ENCODE measurements around the gene MORN1. TPM values are rescaled to one million over a fixed set of nuclear protein-coding genes. Genes with fewer than 3 reads are reported as not detected.
A peak's percentile ranks its signal among the peaks of the same experiment; 100 is the strongest.

The MORN1 gene
- total RNA-seq, 1 donor from 2014 or later: 8.4 TPM

DNA sequence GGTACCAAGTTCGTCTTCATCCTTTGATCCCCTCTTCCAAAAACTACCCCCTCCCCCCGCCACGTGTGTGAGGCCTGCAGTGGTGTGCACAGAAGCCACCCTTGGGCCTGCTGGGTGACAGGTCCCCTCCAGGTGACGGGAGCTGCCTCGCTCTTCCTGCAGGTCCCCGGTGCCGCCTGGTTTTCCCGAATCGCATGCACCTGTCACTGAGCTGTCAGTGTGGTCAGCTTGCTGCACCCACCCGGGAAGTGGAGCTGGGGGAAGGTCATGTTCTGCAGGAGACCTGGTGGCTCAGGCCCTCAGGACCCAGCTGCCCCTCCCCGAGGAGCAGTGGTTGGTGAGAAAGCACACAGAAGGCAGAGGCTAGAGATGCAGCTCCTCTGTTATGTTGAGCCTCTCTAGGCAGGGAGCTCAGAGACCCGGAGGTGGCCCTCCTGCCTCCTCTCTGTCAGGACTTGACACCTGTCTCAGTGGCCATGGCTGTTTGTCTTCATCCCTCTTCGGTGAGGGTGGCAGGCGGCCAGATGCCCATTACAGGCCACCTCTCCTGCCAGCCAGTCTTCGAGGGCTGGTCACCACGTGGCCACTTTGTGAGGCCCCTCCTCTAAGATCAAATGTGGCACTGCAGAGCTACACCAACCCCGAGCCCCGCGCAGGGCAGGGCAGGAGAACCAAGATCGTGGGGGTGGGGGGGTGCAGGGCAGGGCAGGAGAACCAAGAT, 102.4 kb downstream of the MORN1 start:
- no peak for ATAC-seq

DNA sequence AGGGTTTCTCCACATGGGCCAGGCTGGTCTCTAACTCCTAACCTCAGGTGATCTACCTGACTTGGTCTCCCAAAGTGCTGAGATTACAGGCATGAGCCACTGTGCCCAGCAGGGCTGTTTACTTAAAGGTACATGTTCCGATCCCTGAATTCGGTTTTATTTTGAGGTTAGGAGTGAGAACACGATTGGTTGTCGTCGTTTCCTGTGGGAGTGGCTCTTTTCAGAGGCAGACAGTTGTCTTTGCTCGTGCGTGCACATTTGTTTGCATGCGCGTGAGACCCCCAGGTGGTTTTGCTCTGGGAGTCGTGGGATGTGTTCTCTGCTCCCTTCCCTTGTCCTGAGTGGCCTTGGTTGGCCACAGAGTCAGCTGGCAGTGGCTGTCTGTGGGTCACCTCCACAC, 103.0 kb downstream of the MORN1 start:
- no peak for ATAC-seq

DNA sequence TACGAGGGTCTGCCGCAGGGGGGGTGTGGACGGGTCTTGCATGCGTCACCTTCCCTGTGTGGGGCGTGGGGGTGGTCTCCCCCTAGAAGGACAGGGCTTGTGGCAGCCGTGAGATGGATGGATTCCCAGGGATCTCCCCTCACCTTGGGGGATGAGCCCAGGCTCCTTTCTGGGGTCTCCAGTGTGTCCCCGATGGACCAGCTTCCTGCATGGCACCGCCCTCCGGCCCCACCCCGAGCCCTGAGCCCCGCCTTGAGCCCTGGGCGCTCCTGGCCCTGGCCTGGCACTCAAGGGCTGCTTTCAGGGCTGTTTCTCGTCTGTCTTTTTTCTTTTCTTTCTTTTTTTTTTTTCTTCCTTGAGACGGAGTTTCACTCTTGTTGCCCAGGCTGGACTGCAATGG, 103.7 kb downstream of the MORN1 start:
- ATAC-seq: no peak

- ATAC-seq: no peak
Measured at GRCh38 chr1:2286923-2287322, 104.4 kb downstream of the MORN1 start.

DNA sequence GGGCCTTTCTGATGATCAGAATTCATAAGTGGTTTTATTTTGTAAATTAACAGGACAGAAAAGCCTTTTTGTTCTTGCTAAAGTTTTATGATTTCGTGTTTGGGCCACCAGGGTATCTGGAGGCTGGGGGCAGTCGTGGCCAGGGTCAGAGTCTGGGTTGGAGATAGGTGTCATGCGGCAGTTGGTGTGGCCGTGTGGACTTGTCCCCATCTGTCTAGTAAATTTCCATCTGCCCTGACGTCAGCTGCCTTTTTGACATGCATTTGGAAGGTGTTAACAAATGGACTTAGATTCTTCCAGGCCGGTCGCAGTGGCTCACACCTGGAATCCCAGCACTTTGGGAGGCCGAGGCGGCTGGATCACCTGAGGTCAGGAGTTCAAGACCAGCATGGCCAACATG, 106.4 kb downstream of the MORN1 start:
- no peak for ATAC-seq

- no peak for ATAC-seq
Measured at GRCh38 chr1:2283991-2284895, 107.1 kb downstream of the MORN1 start.

DNA sequence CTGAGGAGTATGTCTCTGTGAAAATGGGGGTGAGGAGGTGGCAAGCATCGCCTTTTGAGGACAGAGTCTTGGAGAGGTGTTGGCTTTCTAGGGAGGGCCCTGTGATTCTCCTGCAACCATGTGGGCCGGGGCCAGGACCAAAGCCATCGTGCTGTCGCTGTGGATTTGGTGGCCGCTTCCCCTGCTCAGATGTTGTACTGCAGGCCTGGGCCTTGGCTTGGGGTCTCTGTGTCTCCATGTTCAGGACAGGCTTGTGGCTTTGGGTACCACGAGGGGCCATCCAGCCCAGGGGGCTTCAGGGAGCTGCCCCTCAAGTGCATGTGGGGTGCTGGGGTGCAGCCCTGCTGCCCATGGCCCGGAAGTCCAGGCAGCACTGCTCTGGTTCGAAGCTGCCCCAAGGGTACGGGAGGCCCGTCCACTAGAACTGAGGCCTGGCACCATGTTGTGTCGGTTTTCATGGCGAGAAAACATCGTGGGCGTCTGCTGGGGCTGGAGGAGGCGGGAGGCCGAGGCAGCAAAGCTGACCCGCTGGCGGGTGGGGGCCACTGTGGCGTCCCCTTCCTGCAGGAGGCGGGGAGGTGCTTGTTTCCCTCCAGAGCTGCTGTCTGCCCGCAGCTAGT, 107.9 kb downstream of the MORN1 start:
- no peak for ATAC-seq

DNA sequence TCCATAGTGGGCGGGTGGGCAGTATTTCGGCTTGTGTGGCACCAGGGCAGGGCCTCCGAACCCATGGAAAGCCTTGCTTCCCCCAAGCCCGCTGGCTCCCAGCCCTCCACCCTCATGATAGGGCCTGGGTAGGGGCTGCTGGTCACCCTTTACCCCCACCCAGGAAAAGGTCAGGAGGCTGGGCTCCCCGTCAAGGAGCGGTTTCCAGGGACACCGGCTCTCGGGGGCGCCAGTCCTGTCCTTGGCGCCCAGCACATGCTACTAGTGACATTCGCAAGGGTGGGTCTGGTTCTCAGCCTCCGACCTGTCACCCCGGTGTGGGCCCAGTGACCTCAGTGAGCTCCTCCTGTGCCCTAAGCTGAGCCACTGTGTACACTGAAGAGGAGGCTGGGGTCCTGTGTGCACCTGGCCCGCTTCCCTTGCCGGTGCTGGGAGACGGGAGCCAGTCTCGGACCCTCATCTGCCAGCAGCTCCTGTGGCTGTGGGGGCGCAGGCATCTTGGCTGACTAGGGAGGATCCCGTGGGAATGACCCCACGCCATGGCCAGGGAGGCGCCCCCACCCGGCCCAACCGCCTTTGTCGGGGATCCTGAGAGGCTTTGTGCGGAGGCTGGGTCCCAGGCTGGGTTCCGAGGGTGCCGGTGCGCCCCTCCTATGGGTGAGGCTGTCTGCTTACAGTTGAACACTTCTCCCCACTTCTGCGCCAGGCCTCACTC, 108.6 kb downstream of the MORN1 start:
- ATAC-seq: no peak

- ATAC-seq: no peak
Measured at GRCh38 chr1:2279817-2280216, 111.5 kb downstream of the MORN1 start.

DNA sequence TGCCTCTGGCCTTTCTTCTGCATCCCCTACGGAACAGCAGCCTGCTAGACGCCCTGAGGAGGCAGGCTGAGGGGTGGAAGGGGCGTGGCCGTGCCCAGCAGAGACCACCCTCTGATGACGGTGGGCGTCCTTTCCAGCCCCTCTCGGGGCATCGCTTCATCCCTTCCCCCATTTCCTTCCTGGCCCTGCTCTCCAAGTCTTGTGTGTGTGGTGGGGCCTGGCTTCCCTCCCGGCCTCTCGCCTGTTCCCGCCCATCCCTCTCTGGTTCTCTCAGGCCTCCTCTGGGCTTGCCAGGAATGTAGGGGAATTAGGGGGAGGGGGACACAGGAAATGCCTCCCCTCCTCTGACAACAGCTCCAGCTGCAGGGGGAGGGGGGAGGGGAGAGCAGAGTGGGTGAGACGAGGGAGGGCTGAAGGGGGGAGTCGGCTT, 112.1 kb downstream of the MORN1 start:
- peak; percentile 19 for ATAC-seq

GRCh38 chr1:2278591-2279209, 112.7 kb downstream of the MORN1 start:
- ATAC-seq: no peak

DNA sequence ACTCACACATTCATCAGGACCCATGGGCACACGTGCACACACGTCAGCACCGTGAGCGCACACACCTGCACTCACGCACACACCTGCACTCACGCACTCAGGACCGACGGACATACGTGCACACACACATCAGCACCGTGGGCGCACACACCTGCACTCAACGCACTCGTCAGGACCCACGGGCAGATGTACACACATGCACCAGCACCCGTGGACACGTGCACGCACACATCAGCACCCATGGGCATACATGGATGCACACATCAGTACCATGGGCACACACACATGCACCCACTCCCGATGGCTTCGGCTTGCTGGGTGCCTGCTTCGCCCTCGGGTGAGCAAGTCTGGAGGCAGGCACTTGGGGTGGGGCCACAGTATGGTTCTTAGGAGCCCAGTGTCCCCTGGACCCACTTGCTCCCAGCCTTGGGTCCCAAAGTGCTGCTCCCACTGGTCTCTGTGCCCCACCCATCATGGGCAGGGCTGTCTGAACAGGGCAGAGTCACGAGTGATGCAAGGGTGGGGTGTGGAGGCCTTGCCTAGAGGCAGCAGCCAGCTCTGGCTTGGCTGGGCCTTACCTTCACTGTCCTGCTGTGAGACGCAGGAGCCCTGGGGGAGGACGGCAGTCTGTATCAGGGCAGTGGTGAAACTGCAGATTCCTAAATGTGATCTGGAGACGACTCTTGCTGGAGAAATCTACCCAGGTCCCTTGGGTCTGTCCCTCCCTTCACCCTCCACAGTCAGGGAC, 113.4 kb downstream of the MORN1 start:
- peak; percentile 71 for ATAC-seq

DNA sequence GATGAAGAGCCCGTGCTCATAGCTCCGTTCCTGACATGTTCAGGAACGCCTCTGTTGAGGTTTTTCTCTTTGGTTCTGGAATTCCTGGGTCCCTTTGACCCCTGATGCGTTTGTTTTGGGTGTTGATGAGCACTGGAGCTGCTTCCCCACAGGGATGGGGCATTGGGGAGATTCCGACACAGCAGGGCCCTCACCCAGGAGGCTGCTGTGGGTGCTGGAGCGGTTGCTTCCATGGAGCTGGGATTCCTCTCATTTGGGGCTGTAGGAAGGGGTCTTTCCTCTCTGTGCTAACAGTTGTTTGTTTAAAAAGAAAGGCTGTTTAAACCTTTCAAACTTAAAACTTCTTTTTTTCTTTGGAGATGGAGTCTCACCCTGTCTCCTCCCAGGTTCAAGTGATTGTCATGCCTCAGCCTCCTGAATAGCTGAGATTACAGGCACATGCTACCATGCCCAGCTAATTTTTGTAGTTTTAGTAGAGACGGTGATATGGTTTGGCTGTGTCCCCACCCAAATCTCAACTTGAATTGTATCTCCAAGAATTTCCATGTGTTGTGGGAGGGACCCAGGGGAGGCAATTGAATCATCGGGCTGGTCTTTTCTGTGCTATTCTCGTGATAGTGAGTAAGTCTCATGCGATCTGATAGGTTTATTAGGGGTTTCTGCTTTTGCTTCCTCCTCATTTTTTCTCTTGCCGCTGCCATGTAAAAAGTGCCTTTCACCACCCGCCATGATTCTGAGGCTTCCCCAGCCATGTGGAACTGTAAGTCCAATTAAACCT, 114.4 kb downstream of the MORN1 start:
- ATAC-seq: no peak

DNA sequence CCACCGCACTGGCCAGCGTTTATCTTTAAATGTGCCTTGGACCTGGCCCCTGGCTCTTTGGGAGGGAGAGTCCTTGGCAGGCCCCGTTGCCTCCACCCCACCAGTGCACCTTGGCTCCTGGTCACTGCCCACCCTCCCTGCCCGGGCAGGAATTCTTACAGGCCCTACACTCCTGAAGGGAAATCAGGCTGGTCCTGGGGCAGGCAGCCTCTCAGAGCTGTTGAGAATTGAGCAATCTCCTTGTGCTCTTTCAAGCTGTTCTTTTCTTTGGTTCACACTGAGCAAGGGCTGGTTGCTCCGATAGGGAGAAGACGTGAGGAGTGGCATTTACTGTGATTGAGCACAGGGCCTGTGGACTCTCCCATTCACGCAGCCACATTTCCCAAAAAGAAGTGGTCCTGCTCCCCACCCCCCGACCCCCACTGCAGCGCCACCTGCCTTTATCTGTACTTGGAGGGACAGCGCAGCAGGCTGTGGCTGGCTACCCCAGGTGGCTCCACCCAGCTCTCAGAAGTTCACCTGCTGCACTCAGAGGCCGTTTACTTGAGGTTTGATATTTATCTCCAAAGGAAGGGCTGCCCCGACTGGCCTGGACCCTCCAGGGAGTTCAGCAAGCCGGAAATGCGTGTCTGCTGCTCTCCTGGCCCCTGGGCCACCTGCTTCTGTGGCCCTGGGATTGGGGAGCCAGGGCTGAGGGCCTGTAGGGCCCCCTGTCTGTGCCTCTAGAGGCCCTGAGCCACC, 115.4 kb downstream of the MORN1 start:
- ATAC-seq: no peak

GRCh38 chr1:2274929-2275475, 116.4 kb downstream of the MORN1 start:
- ATAC-seq: no peak

DNA sequence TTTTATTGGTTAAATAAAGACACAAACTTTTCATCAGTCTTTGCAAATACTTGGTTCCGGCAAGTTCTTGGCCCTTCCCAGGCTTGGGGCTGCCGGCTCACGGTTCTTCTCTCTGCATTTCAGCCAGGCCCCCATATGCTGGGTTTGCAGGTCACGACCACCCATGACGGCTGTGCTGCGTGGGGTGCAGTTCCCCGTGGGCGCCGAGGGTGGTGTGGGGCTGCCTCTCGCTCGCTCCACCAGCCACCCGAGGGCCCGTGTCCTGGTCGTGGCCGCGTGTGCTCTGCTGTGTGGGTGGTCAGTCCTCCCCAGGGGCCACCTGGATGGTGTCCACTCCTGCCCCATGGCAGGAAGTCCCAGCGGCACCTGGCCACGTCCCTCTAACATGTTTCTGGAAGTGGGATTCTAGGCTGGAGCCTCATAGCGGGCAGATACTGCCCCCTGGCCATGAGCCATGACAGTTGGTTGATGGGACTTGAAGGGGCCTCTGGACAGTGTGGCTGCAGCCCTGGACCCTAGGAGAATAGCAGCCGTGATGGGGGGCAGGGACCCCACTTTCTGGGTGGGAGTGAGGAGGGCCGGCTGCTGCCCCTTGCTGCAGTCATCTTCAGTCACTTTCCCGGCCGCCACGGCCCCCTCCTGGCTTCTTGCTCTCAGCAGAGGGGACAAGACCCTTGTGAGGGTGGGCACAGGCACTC, 117.0 kb downstream of the MORN1 start:
- no peak for ATAC-seq

GRCh38 chr1:2273401-2274090, 117.8 kb downstream of the MORN1 start:
- ATAC-seq: no peak

GRCh38 chr1:2272686-2273400, 118.5 kb downstream of the MORN1 start:
- ATAC-seq: no peak

Data from esophagus mucosa (tissue), 1 donor.